Activated CD4-positive, alpha-beta memory T cell treated with anti-CD3 and anti-CD28 coated beads, Interleukin-2, amount 10 ng/mL, durations not matched to agents 7 days and 5 days (primary cell): ENCODE measurements around the gene CNGA3. TPM values are rescaled to one million over a fixed set of nuclear protein-coding genes. Genes with fewer than 3 reads are reported as not detected.
"Not testable (repeated sequence)": the region's sequence is repeated elsewhere in the genome, so short reads cannot be mapped to it uniquely, and the experiment has no call there.

Source experiments
- CTCF ChIA-PET: fragments of 350-600 bp; sonication (Branson Sonifier 250); formaldehyde crosslinking; loops from one replicate; lab custom pipeline; 2021; ENCODE audit warnings: antibody characterized with exemption, inconsistent platforms; lab: Charles Lee
- POLR2A ChIA-PET: fragments of 350-600 bp; sonication (Branson Sonifier 250); formaldehyde crosslinking; loops from one replicate; lab custom pipeline; 2021; ENCODE audit warnings: antibody characterized with exemption; lab: Charles Lee
- DNase-seq: peaks from one replicate; pipeline ENCODE4 v3.0.0-alpha.2; 2020
- H3K27ac Mint-ChIP-seq: one replicate; pipeline ENCODE4 v1.8.0; 2021; ENCODE audit warnings: mild to moderate bottlenecking, mixed read lengths
- H3K27me3 Mint-ChIP-seq: one replicate; pipeline ENCODE4 v1.8.0; 2021; ENCODE audit warnings: mixed read lengths
- H3K36me3 Mint-ChIP-seq: one replicate; pipeline ENCODE4 v1.8.0; 2021; ENCODE audit warnings: low read depth, mixed read lengths
- H3K4me1 Mint-ChIP-seq: one replicate; pipeline ENCODE4 v1.8.0; 2021; ENCODE audit warnings: mixed read lengths
- H3K4me3 Mint-ChIP-seq: one replicate; pipeline ENCODE4 v1.8.0; 2021; ENCODE audit warnings: mild to moderate bottlenecking, mixed read lengths
- H3K9me3 Mint-ChIP-seq: one replicate; pipeline ENCODE4 v1.8.0; 2021; ENCODE audit warnings: mixed read lengths
- total RNA-seq, 2 experiments: library from RNA; stranded (reverse); gene quantifications; one replicate each; pipeline ENCODE4 v1.2.3, GENCODE V29; 2021

Gene CNGA3
- total RNA-seq, 2 experiments from 2014 or later, result not detected

DNA sequence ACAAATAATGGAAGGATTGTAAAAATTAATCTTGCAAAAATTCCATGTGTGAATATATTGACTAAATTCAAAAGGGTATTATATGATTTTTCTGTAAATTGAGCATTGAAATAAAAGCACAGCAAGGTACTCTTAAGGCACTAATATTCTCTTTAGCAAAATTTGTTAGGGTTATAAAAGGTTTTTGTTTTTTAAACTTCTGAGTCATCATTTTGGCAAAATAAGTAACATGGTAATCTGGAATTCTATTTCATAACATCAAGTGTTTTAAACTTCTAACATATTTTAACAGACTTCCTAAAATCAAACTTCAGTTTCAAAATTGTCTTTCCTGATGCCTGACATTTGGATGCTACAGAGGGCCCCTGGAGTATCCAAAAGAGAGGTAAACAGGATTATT is 85.9 kb downstream of the CNGA3 start:
- peaks cover 6% of the 10 kb centered on the region for H3K4me1 Mint-ChIP-seq
- no peaks in the 10 kb centered on the region for H3K27me3 Mint-ChIP-seq

DNA sequence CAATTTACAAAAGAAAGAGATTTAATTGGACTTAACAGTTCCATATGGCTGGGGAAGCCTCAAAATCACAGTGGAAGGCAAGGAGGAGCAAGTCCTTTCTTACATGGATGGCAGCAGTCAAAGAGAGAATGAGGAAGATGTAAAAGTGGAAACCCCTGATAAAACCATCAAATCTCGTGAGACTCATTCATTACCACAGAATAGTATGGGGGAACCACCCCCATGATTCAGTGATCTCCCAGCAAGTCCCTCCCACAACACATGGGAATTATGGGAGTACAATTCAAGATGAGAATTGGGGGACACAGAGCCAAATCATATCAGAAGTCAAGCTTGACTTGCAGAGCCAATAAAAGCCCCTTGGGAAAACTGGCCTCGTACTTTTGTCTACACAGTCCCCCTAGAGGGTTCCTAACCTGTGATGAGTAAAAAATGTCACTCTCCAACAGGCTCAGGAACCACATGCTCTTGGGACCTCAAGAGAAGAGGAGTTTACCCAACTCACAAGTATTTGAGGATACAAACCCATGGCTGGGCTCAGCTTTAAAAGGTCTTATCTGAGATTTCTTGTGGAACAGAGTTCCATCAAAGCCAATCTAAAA is 87.2 kb downstream of the CNGA3 start:
- CTCF ChIA-PET, result no interaction called here
- Mint-ChIP-seq H3K4me1 (peaks cover 18% of the 10 kb centered on the region), H3K36me3 (peaks cover 18% of the 10 kb centered on the region), H3K4me3 (no peak overlapping the region), H3K27ac (no peak overlapping the region), H3K9me3 (peaks cover 14% of the 10 kb centered on the region), H3K27me3 (no peaks in the 10 kb centered on the region)
- DNase-seq, result no peak
- POLR2A ChIA-PET, result no interaction called here

More for the DNA sequence above, 85.9 kb downstream of the CNGA3 start:
- Mint-ChIP-seq H3K4me3 (no peak overlapping the region), H3K36me3 (peaks cover 18% of the 10 kb centered on the region), H3K27ac (no peak overlapping the region), H3K9me3 (peaks cover 14% of the 10 kb centered on the region)
- POLR2A ChIA-PET, result no interaction called here
- DNase-seq, result no peak
- CTCF ChIA-PET, result no interaction called here

DNA sequence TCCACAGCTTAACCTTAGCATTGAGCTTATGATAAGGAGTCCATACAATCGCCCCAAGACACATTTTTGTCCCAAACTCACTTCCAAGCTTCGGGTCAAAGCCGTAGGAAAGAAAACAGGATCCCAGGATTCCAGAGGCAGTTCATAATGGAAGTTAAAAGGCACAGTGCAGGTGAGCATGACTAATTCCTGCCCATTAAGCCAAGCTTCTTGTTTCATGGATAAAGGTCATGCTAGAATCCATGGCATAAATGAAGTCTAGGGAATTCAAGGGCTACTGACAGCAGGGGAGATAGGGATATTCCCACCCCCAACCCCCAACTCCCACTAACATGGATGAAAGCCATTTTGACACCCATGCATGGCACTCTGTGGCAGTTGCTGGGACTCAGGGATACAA is 88.2 kb downstream of the CNGA3 start:
- POLR2A ChIA-PET, result no interaction called here
- no peak overlapping the region for H3K27ac Mint-ChIP-seq
- peaks cover 29% of the 10 kb centered on the region for H3K4me1 Mint-ChIP-seq
- peaks cover 18% of the 10 kb centered on the region for H3K36me3 Mint-ChIP-seq
- CTCF ChIA-PET, result no interaction called here
- DNase-seq, result no peak
- H3K4me3 Mint-ChIP-seq, result no peak overlapping the region
- peaks cover 16% of the 10 kb centered on the region for H3K9me3 Mint-ChIP-seq
- no peaks in the 10 kb centered on the region for H3K27me3 Mint-ChIP-seq

DNA sequence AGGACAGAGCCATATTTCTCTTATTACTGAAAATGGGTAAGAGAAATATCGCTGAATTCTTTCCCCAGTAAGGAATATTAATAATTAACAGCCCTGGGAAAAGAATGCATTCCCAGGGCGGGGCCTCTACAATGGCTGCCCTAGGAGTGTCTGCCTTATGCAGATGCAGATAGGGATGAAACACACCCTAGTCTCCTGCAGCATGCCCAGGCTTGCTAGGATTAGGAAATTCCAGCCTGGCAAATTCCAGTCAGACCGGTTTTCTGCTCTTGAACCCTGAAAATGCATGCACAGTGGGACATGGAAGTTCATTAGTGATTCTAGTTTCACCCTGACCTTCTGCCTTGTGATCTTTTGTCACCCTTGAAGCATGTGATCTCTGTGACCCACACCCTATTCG is 89.4 kb downstream of the CNGA3 start:
- H3K4me3 Mint-ChIP-seq, DNase-seq, POLR2A ChIA-PET, CTCF ChIA-PET, H3K27ac Mint-ChIP-seq, H3K27me3 Mint-ChIP-seq: not testable (repeated sequence)
- Mint-ChIP-seq H3K4me1 (peaks cover 40% of the 10 kb centered on the region), H3K36me3 (peaks cover 28% of the 10 kb centered on the region), H3K9me3 (peaks cover 18% of the 10 kb centered on the region)

DNA sequence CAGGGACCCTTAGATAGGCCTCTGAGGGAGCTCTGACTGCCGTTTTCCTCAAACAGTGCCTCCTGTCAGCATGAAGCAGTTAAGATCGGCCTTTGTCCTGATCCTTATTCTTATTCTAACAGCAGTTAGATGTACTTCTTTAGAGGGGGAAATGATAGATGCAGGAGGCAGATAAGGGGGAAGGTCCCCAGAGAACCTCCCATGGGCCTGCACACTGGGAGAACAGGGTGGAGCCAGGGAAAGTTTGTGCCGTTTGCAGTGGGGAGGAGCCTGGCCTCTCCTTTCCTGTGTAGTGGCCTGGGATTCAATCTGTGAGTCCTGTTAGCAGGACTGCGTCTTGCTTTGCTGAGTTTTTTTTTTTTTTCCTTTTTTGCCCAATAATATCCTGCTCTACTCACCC is 90.5 kb downstream of the CNGA3 start:
- DNase-seq, result no peak

DNA sequence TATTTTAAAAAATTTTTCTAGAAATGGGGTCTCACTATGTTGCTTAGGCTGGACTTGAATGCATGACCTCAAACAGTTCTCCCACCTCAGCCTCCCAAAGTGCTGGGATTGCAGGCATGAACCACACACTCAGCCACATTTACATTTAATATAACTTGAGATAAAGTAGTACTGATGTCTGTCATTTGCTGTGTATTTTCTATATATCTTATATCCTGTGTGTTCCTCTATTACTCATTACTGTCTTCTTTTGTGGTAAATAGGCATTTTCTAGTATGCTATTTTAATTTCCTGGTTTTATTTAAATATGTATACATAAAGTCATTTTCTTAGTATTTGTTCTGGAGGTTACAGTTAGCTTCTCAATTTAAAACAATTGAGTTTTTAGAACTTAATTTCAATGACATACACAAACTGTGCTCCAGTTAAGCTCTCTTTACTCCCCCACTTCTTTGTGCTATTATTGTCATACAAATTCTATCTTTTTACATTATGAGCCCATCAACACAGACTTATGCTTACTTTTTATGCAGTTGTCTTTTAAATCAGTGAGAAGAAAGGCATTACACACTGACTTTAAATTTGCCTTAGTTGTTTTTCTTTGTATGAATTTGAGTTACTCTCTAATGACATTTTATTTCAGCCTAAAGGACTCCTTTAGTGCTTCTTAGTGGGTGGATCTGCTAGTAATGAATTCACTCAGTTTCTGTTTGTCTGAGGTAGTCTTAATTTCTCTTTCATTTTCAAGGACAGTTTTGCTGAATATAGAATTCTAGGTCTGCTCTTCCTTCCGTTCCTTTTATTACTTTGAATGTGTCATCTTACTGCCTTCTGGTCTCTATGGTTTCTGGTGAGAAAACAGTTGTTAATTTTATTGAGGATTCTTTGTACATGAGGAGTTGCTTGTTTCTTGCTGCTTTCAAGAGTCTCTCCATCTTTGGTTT is 92.2 kb downstream of the CNGA3 start:
- H3K4me3 Mint-ChIP-seq, result peak overlapping the region; percentile 53
- POLR2A ChIA-PET, result interaction anchor here (1.0 to 1.4 kb wide), 6 partner anchors 9 to 64 kb away, joined by 3 to 14 read pairs (median 3); no protein-coding TSS in a partner anchor
- peaks cover 44% of the 10 kb centered on the region for H3K4me1 Mint-ChIP-seq
- H3K27ac Mint-ChIP-seq, result peak overlapping the region; percentile 91
- peaks cover 21% of the 10 kb centered on the region for H3K36me3 Mint-ChIP-seq
- CTCF ChIA-PET, result interaction anchor here (0.5 to 1.0 kb wide), 3 partner anchors 15 to 399 kb away, joined by 3 to 4 read pairs (median 3); no protein-coding TSS in a partner anchor
- H3K9me3 Mint-ChIP-seq, result peaks cover 10% of the 10 kb centered on the region
- H3K27me3 Mint-ChIP-seq, result no peaks in the 10 kb centered on the region
- no peak for DNase-seq

More for the DNA sequence above, 90.5 kb downstream of the CNGA3 start:
- Mint-ChIP-seq H3K9me3 (peaks cover 18% of the 10 kb centered on the region), H3K36me3 (peaks cover 28% of the 10 kb centered on the region), H3K4me1 (peaks cover 41% of the 10 kb centered on the region), H3K27me3 (no peaks in the 10 kb centered on the region), H3K27ac (peak overlapping the region; percentile 26), H3K4me3 (no peak overlapping the region)
- ChIA-PET POLR2A (no interaction called here), CTCF (no interaction called here)

DNA sequence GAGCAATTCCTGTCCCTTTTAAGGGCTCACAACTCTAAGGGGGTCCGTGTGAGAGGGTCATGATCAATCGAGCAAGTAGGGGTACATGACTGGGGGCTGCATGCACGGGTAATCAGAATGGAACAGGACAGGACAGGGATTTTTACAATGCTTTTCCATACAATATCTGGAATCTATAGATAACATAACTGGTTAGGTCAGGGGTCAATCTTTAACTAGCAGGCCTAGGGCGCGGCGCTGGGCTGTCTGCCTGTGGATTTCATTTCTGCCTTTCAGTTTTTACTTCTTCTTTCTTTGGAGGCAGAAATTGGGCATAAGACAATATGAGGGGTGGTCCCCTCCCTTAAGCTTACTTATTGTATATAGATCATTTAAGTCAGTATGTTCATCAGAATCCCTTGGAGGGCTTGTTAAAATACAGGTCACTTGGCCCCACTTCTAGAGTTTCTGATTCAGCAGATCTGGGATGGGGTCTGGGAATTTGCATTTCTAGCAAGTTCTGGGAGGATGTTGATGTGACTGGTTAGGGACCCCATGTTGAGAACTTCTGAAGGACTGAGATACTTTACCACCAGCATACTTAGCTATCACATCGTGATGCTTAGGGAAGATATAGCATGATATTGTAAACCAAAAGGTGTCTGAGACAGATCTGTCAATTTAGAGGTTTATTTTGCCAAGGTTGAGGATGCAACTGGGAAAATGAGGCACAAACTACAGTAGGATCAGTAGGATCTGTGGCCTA is 95.6 kb downstream of the CNGA3 start:
- no peak for DNase-seq
- peaks cover 23% of the 10 kb centered on the region for H3K36me3 Mint-ChIP-seq

DNA sequence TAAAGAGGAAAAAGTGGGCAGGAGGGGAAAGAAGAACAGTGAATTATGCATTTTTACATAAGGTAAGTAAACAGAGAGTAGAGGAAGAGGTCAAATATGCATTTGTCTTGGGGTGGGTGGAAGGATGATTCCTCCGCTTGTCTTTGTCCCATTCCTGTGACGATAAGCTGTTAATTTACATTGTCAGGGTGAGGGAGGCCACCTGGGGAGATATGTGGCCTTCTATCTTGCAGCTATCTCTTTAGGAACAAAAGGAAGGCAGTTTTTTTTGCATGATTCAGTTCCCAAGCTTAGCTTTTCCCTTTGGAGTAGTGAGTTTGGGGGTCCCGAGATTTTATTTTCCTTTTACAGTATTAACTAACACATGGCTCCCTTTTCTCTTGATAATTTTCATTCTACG is 96.2 kb downstream of the CNGA3 start:
- ChIA-PET POLR2A (interaction anchor here (0.9 to 4.3 kb wide), 4 partner anchors 21 to 37 kb away, joined by 3 to 28 read pairs (median 4); no protein-coding TSS in a partner anchor), CTCF (interaction anchor here (1.0 to 1.3 kb wide), 3 partner anchors 26 to 117 kb away, joined by 3 to 4 read pairs (median 3); no protein-coding TSS in a partner anchor)
- DNase-seq, result no peak
- peaks cover 24% of the 10 kb centered on the region for H3K36me3 Mint-ChIP-seq
- H3K4me1 Mint-ChIP-seq, result peaks cover 58% of the 10 kb centered on the region
- peaks cover 5% of the 10 kb centered on the region for H3K9me3 Mint-ChIP-seq
- H3K27ac Mint-ChIP-seq, result no peak overlapping the region
- H3K4me3 Mint-ChIP-seq, result no peak overlapping the region
- no peaks in the 10 kb centered on the region for H3K27me3 Mint-ChIP-seq

More for the DNA sequence above, 95.6 kb downstream of the CNGA3 start:
- ChIA-PET POLR2A (interaction anchor here (4.3 kb wide), 1 partner anchor 22 kb away, joined by 28 read pairs; no protein-coding TSS in a partner anchor), CTCF (interaction anchor here (1.2 to 1.3 kb wide), 2 partner anchors 27 to 37 kb away, joined by 3 to 4 read pairs; no protein-coding TSS in a partner anchor)
- Mint-ChIP-seq H3K4me3 (no peak overlapping the region), H3K27ac (no peak overlapping the region), H3K4me1 (peaks cover 58% of the 10 kb centered on the region), H3K27me3 (no peaks in the 10 kb centered on the region), H3K9me3 (peaks cover 5% of the 10 kb centered on the region)

DNA sequence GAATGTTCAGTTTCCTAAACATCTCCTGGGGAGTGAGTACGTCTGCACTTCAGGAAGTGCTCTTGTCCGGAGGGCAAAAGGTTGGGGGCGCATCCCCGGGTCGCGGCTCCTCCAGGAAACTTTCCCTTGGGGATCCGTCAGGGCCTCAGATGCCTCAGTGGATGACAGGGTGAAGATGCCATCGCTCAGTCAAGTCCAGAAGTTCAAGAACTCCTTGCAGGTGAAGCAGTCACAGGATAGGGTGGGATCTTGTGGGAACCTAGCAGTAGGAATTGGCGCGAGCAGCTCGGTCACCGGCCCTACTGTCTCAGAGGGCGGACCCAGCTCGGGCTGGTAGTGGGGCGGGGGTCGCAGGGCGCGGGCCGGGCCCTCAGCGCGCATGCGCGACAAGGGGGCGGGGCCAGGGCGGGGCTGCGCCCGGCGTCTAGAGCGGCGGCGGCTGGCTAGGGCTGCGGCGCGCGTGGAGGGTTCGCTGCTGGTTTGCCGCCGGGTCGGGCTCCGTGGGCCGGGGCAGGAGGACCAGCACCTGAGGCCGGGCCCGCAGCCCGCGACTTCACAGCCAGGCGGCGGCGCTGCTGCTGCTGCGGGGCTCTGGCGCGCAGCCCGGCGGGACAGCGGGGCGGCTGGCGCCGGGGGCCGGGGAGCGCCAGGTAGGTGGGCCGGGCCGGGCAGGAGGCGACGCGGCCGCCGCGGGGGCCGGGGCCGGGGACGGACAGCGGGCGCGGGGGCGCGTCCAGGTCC is 98.3 kb downstream of the CNGA3 start, which contains the start of gene INPP4A:
Gene INPP4A, plus strand, starts transcription at position 423 of the 741 bp plus-strand sequence. CDS start 75,191 bp downstream, outside the sequence.
- H3K4me1 Mint-ChIP-seq, result peaks cover 52% of the 10 kb centered on the region
- peak; percentile 81 for DNase-seq
- H3K9me3 Mint-ChIP-seq, result peaks cover 2% of the 10 kb centered on the region
- POLR2A ChIA-PET, result interaction anchor here (0.5 to 16.1 kb wide), 3 partner anchors 19 to 44 kb away, joined by 3 to 471 read pairs (median 4); no protein-coding TSS in a partner anchor
- no peaks in the 10 kb centered on the region for H3K27me3 Mint-ChIP-seq
- H3K4me3 Mint-ChIP-seq, result peak within 1 kb of the TSS; percentile 88
- H3K36me3 Mint-ChIP-seq, result peaks cover 28% of the 10 kb centered on the region
- CTCF ChIA-PET, result no interaction called here
- H3K27ac Mint-ChIP-seq, result peak within 1 kb of the TSS; percentile 92

DNA sequence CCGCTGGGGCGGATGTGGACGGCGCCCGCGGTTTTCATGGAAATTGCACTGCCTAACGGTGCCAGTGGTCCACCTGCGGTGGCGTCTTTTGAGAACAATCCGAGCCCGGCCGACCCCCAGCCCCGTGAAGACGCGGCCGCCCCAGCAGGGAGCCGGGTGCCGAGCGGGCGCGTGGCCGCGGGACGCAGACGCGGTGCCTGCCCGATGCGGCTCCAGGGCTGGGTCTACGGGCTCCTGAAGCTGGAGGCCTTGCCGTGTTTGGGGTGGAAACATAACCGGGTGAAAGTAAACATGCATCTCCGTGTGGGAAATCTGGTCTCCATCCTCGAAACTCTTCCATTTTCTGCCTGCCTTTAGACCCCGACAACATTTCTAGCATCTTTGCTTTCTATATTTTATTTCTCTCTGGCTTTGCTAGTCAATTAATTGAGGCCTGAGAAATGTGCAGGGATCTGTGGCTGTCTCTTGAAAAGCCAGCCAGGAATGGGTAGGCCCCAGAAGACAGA is 99.0 kb downstream of the CNGA3 start:
- Mint-ChIP-seq H3K27me3 (no peaks in the 10 kb centered on the region), H3K9me3 (no peaks in the 10 kb centered on the region), H3K4me3 (peak overlapping the region; percentile 88), H3K4me1 (peaks cover 52% of the 10 kb centered on the region), H3K36me3 (peaks cover 22% of the 10 kb centered on the region), H3K27ac (peak overlapping the region; percentile 92)
- ChIA-PET CTCF (interaction anchor here (2.3 to 5.6 kb wide), 3 partner anchors 12 to 34 kb away, joined by 9 to 36 read pairs (median 10); no protein-coding TSS in a partner anchor), POLR2A (interaction anchor here (0.5 to 16.1 kb wide), 5 partner anchors 18 to 312 kb away, joined by 3 to 471 read pairs (median 3); no protein-coding TSS in a partner anchor)
- DNase-seq, result peak; percentile 46
